DND-41 (cell line): ENCODE measurements around the gene FOXP1.
A peak's percentile ranks its signal among the peaks of the same experiment; 100 is the strongest.

Experiments
- ATAC-seq: fragments of 200-7000 bp; cut with Tn5 transposase; 3 replicates; pipeline ENCODE4 v1.9.1; 2021; ENCODE audit warnings: low read depth; ENCODE audit not compliant: insufficient read depth
- DNase-seq: peaks from one replicate; pipeline ENCODE4 v3.0.0-alpha.2; 2020
- H2AFZ ChIP-seq: 2 replicates; pipeline ENCODE4 v1.6.0; 2012; ENCODE audit warnings: low read depth, low read length
- H3K27ac ChIP-seq: 2 replicates; pipeline ENCODE4 v1.5.1; 2012; ENCODE audit warnings: low read length, inconsistent platforms
- H3K27me3 ChIP-seq: fragments of 200-600 bp; sonication (generic); 2 replicates; pipeline ENCODE4 v1.6.0; 2012; ENCODE audit warnings: low read length, mild to moderate bottlenecking, inconsistent platforms; ENCODE audit not compliant: insufficient read depth, poor library complexity
- H3K36me3 ChIP-seq: 2 replicates; pipeline ENCODE4 v1.5.1; 2012; ENCODE audit warnings: low read length, inconsistent platforms; ENCODE audit not compliant: insufficient read depth
- H3K4me1 ChIP-seq: 2 replicates; pipeline ENCODE4 v1.5.1; 2012; ENCODE audit warnings: mild to moderate bottlenecking, low read length; ENCODE audit not compliant: insufficient read depth
- H3K4me2 ChIP-seq: 2 replicates; pipeline ENCODE4 v1.6.0; 2012; ENCODE audit warnings: mild to moderate bottlenecking, moderate library complexity, low read length, inconsistent platforms; ENCODE audit not compliant: insufficient read depth
- H3K4me3 ChIP-seq, 2 experiments: fragments of 200-600 bp in 1 of 2; shearing (Covaris generic) in 1 of 2; 2 replicates each; pipeline ENCODE4 v1.5.1; 2012 to 2016; ENCODE audit warnings: inconsistent platforms in 2 of 2, low read length in 2 of 2, mild to moderate bottlenecking in 2 of 2, low read depth in 1 of 2, moderate library complexity in 1 of 2
- H3K79me2 ChIP-seq: 2 replicates; pipeline ENCODE4 v1.6.0; 2012; ENCODE audit warnings: low read length, inconsistent platforms; ENCODE audit not compliant: insufficient read depth
- H3K9ac ChIP-seq: 2 replicates; pipeline ENCODE4 v1.6.0; 2012; ENCODE audit warnings: low read depth, mild to moderate bottlenecking, inconsistent platforms, low read length, moderate library complexity
- H3K9me3 ChIP-seq: 2 replicates; pipeline ENCODE4 v1.5.1; 2012; ENCODE audit warnings: low read length, moderate library complexity, mild to moderate bottlenecking, inconsistent platforms; ENCODE audit not compliant: insufficient read depth, severe bottlenecking
- H4K20me1 ChIP-seq: 2 replicates; pipeline ENCODE4 v1.6.0; 2012; ENCODE audit warnings: low read length; ENCODE audit not compliant: insufficient read depth
- CTCF ChIP-seq: IDR thresholded peaks from 2 replicates; pipeline ENCODE4 v1.5.1; 2012; ENCODE audit warnings: borderline replicate concordance, low read length, moderate library complexity, mild to moderate bottlenecking; ENCODE audit not compliant: poor library complexity, severe bottlenecking; ENCODE audit errors: extremely low read depth
- EZH2 ChIP-seq: IDR thresholded peaks from 3 replicates; pipeline ENCODE4 v1.6.1; 2012; ENCODE audit warnings: borderline replicate concordance, low read depth, mild to moderate bottlenecking, moderate library complexity, low read length, inconsistent platforms; ENCODE audit not compliant: severe bottlenecking

Gene FOXP1

GRCh38 chr3:71227270-71227661 is 356.3 kb downstream of the FOXP1 start:
- H3K9me3 ChIP-seq, result no peaks in the 10 kb centered on the region
- H3K27me3 ChIP-seq, result no peaks in the 10 kb centered on the region
- H2AFZ ChIP-seq, result peak overlapping the region; percentile 44; the same call in 1 of the 2 replicates
- peak overlapping the region; percentile 68 for H3K27ac ChIP-seq
- TF ChIP-seq EZH2, result no peak
- no peak for TF ChIP-seq CTCF
- peaks cover 4% of the 10 kb centered on the region; the same call in 1 of the 2 replicates for H4K20me1 ChIP-seq
- peak overlapping the region; percentile 61 for H3K4me2 ChIP-seq
- ATAC-seq (0 out of 3 replicates have a peak, but pooled peaks have one; percentile 1), DNase-seq (no peak)
- peak overlapping the region; percentile 27 for H3K9ac ChIP-seq
- H3K4me3 ChIP-seq, result peak overlapping the region in 1 of 2 experiments; percentile 47; a peak in 2 of 4 replicates
- H3K4me1 ChIP-seq, result peaks cover 26% of the 10 kb centered on the region
- H3K36me3 ChIP-seq, result no peaks in the 10 kb centered on the region
- H3K79me2 ChIP-seq, result no peaks in the 10 kb centered on the region

GRCh38 chr3:71226565-71227269 is 356.8 kb downstream of the FOXP1 start:
- H3K4me2 ChIP-seq, result peak overlapping the region; percentile 61

GRCh38 chr3:71225951-71226564 is 357.5 kb downstream of the FOXP1 start:
- H3K4me1 ChIP-seq, result peaks cover 26% of the 10 kb centered on the region
- H3K4me3 ChIP-seq, result no peak overlapping the region
- no peak overlapping the region for H2AFZ ChIP-seq
- DNase-seq (no peak), ATAC-seq (no peak; the same call in 2 of the 3 replicates)
- TF ChIP-seq EZH2 (no peak), CTCF (no peak)
- H3K79me2 ChIP-seq, result no peaks in the 10 kb centered on the region
- no peaks in the 10 kb centered on the region for H3K9me3 ChIP-seq
- no peaks in the 10 kb centered on the region for H3K27me3 ChIP-seq
- H4K20me1 ChIP-seq, result peaks cover 4% of the 10 kb centered on the region
- no peaks in the 10 kb centered on the region for H3K36me3 ChIP-seq
- H3K9ac ChIP-seq, result no peak overlapping the region
- peak overlapping the region; percentile 68 for H3K27ac ChIP-seq
- H3K4me2 ChIP-seq, result peak overlapping the region; percentile 61; the same call in 1 of the 2 replicates

More at GRCh38 chr3:71226565-71227269, 356.8 kb downstream of the FOXP1 start:
- peak overlapping the region; percentile 27 for H3K9ac ChIP-seq
- H3K4me3 ChIP-seq, result peak overlapping the region in 1 of 2 experiments; percentile 47; a peak in 2 of 4 replicates
- H3K36me3 ChIP-seq, result no peaks in the 10 kb centered on the region
- H3K27me3 ChIP-seq, result no peaks in the 10 kb centered on the region
- no peak for TF ChIP-seq CTCF
- TF ChIP-seq EZH2, result no peak
- peak overlapping the region; percentile 68 for H3K27ac ChIP-seq
- no peaks in the 10 kb centered on the region for H3K79me2 ChIP-seq
- H4K20me1 ChIP-seq, result peaks cover 4% of the 10 kb centered on the region; the same call in 1 of the 2 replicates
- peaks cover 26% of the 10 kb centered on the region for H3K4me1 ChIP-seq
- peak; percentile 61 for DNase-seq
- H2AFZ ChIP-seq, result peak overlapping the region; percentile 44; the same call in 1 of the 2 replicates
- no peaks in the 10 kb centered on the region for H3K9me3 ChIP-seq
- peak; percentile 81 for ATAC-seq
